Measurements from ENCODE around the gene QSOX2. TPM values are rescaled to one million over a fixed set of nuclear protein-coding genes. Genes with fewer than 3 reads are reported as not detected.

QSOX2 gene
- total and polyA plus RNA-seq, 4 donors: 0.79 to 12.7 (median 4.3) TPM

- WGBS: 94% methylated on average over 13 of the region's 13 CpGs
Measured at GRCh38 chr9:136179761-136180160, 65.9 kb downstream of the QSOX2 start.

More at GRCh38 chr9:136179761-136180160, 65.9 kb downstream of the QSOX2 start:
- Histone ChIP-seq H3K4me1 (ENCODE audit: control insufficient read depth in 4 of 4, insufficient read depth in 4 of 4, low read length in 3 of 4) (no peaks in the 10 kb centered on the region), H3K4me3 (ENCODE audit: low read depth in 1 of 3, low read length in 3 of 3) (no peak overlapping the region), H3K9me3 (ENCODE audit: control insufficient read depth in 4 of 4, low read length in 3 of 4) (no peaks in the 10 kb centered on the region), H3K27ac (ENCODE audit: low read depth in 1 of 2, low read length in 2 of 2) (no peak overlapping the region), H3K36me3 (ENCODE audit: control insufficient read depth in 4 of 4, insufficient read depth in 3 of 4, low read depth in 1 of 4, low read length in 3 of 4) (no peaks in the 10 kb centered on the region), H3K9ac (ENCODE audit: low read depth in 1 of 2, low read length in 2 of 2) (no peak overlapping the region), H3K27me3 (ENCODE audit: control insufficient read depth in 4 of 4, insufficient read depth in 4 of 4, low read length in 3 of 4) (no peaks in the 10 kb centered on the region)
- TF ChIP-seq GABPA (IDR thresholded peaks at IDR 0.05 in 1 of 2, conservative IDR thresholded peaks at IDR 0.05 in 1 of 2): no peak
- TF ChIP-seq EGR1 (IDR thresholded peaks at IDR 0.05; ENCODE audit: low read depth in 2 of 2): no peak
- no peak for TF ChIP-seq TAF1 (conservative IDR thresholded peaks at IDR 0.05)
- TF ChIP-seq HNF4A (conservative IDR thresholded peaks at IDR 0.05): no peak
- TF ChIP-seq HNF4G (IDR thresholded peaks at IDR 0.05): no peak
- no peak for TF ChIP-seq FOXA1 (IDR thresholded peaks at IDR 0.05)
- TF ChIP-seq MAX (IDR thresholded peaks at IDR 0.05): no peak
- no peak for TF ChIP-seq REST (IDR thresholded peaks at IDR 0.05)
- no peak for TF ChIP-seq RXRA (IDR thresholded peaks at IDR 0.05)
- TF ChIP-seq NR2F2 (IDR thresholded peaks at IDR 0.05): no peak
- no peak for TF ChIP-seq ATF3 (IDR thresholded peaks at IDR 0.05)
- no peak for TF ChIP-seq JUND (IDR thresholded peaks at IDR 0.05)
- TF ChIP-seq RAD21 (IDR thresholded peaks at IDR 0.05): no peak
- no peak for TF ChIP-seq YY1 (IDR thresholded peaks at IDR 0.05)
- no peak for TF ChIP-seq CTCF (IDR thresholded peaks at IDR 0.05; ENCODE audit: low read depth, low read length, missing input control)
- TF ChIP-seq SP1 (IDR thresholded peaks at IDR 0.05): no peak
- TF ChIP-seq FOXA2 (IDR thresholded peaks at IDR 0.05): no peak
- TF ChIP-seq, protein P1, sequence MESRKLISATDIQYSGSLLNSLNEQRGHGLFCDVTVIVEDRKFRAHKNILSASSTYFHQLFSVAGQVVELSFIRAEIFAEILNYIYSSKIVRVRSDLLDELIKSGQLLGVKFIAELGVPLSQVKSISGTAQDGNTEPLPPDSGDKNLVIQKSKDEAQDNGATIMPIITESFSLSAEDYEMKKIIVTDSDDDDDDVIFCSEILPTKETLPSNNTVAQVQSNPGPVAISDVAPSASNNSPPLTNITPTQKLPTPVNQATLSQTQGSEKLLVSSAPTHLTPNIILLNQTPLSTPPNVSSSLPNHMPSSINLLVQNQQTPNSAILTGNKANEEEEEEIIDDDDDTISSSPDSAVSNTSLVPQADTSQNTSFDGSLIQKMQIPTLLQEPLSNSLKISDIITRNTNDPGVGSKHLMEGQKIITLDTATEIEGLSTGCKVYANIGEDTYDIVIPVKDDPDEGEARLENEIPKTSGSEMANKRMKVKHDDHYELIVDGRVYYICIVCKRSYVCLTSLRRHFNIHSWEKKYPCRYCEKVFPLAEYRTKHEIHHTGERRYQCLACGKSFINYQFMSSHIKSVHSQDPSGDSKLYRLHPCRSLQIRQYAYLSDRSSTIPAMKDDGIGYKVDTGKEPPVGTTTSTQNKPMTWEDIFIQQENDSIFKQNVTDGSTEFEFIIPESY (IDR thresholded peaks at IDR 0.05): no peak
- no peak for DNase-seq (ENCODE audit: low spot score)

Measured in liver (tissue), 9 donors.